Esophagus muscularis mucosa (tissue), 4 donors: ENCODE results near the gene SUMO3. TPM values are rescaled to one million over a fixed set of nuclear protein-coding genes. Genes with fewer than 3 reads are reported as not detected.

Source experiments
- DNase-seq: peaks from one replicate; pipeline ENCODE4 v3.0.0-alpha.2; 2017; ENCODE audit errors: extremely low spot score
- H3K27ac ChIP-seq, 4 donors: fragments of 200-600 bp; sonication (generic); replicated peaks in 1 of 4; 1 replicate in 3 of 4; 2 replicates in 1 of 4; pipeline ENCODE4 v1.5.1; 2016 to 2019; ENCODE audit warnings: mild to moderate bottlenecking in 1 of 4
- H3K27me3 ChIP-seq, 4 donors: fragments of 200-600 bp; sonication (generic); one replicate each; pipeline versions ENCODE4 v1.5.1 to v1.6.0; 2016 to 2019
- H3K36me3 ChIP-seq, 4 donors: fragments of 200-600 bp; sonication (generic); one replicate each; pipeline ENCODE4 v1.5.1; 2016 to 2019
- H3K4me1 ChIP-seq, 4 donors: fragments of 200-600 bp; sonication (generic); one replicate each; pipeline ENCODE4 v1.5.1; 2016 to 2019
- H3K4me3 ChIP-seq, 4 donors: fragments of 200-600 bp; sonication (generic); 1 replicate in 2 of 4; 2 replicates in 2 of 4; pipeline ENCODE4 v1.5.1; 2016 to 2019; ENCODE audit warnings: mild to moderate bottlenecking in 4 of 4, moderate library complexity in 1 of 4
- H3K9me3 ChIP-seq, 4 donors: fragments of 200-600 bp; sonication (generic); 1 replicate in 3 of 4; 2 replicates in 1 of 4; pipeline ENCODE4 v1.5.1; 2016 to 2019
- EP300 ChIP-seq: sonication (generic); formaldehyde crosslinking; IDR thresholded peaks from one replicate; pipeline ENCODE4 v1.6.1; 2017; ENCODE audit warnings: antibody characterized with exemption
- POLR2A ChIP-seq: fragments of 450-650 bp; IDR thresholded peaks from one replicate; pipeline ENCODE4 v1.6.1; 2017; ENCODE audit warnings: antibody characterized with exemption, moderate library complexity, mild to moderate bottlenecking, low read depth
- POLR2AphosphoS5 ChIP-seq, 2 donors: sonication (generic); formaldehyde crosslinking; IDR thresholded peaks; one replicate each; pipeline ENCODE4 v1.6.1; 2017; ENCODE audit warnings: antibody characterized with exemption in 2 of 2
- WGBS: methylation state at CpG from one replicate; pipeline ENCODE4 v1.1.5; 2018; 5-methylcytosine and 5-hydroxymethylcytosine counted together
- intact Hi-C: fragments of 100-400 bp; cut with DNase I; formaldehyde crosslinking; loops from one replicate; pipeline ENCODE4 v1.15.1; 2023
- total RNA-seq, 4 donors: library from RNA; depleted of rRNA; stranded (reverse); fragments of >200 nt; gene quantifications; one replicate each; pipeline versions ENCODE4 v1.1.0 to v1.2.1, GENCODE V29; 2016
- TF ChIP-seq, protein P1 (sequence below), 3 experiments: fragments of 200-600 bp in 2 of 3; fragments of 450-650 bp in 1 of 3; sonication (generic) in 2 of 3; IDR thresholded peaks; one replicate each; pipeline ENCODE4 v1.5.1; 2017 to 2019; ENCODE audit warnings: antibody characterized with exemption in 3 of 3, mild to moderate bottlenecking in 2 of 3, moderate library complexity in 1 of 3

SUMO3 gene
- total RNA-seq, 4 donors from 2014 or later, result 46.1 to 52.2 (median 48.6) TPM

DNA sequence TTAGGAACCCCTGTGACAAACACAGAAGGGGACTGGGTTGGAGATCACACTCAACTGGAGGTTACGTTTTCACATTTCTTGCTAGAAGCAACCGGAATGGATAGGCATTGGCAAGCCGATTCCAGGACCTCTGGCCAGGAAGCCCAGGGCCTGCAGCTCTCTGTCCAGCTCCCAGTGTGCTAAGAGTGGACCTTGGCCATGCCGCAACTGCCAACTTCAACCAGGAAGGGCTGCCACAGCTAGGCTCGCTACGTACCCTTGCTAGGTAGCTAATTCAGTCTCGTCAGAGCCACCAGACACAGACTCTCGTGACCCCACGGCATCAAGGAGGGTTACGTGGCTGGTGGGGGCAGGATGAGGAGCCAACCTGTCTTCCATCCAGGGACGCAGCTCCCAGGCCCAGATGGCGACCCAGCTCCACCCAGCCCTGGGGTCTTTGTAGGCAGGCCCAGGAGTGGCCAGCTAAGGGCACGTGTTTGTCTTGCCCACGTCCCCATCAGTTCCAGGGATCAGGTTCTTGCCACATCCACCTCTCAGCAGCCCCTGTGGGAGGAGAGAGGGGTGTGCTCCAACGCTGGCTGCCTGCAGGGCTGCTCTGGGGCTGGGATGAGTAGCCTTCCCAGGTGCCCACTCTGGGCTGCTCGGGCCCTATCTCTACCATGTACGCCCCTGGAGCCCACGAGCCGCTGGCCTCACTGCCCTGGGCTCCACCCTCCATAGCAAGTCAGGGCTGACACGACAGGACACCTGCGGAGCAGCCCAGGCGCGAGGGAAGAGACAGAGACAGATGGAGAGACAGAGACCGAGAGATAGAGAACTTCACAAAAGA is 55.4 kb downstream of the SUMO3 start:
- no peak for DNase-seq
- H3K36me3 ChIP-seq, result no peaks in the 10 kb centered on the region
- no peak for TF ChIP-seq EP300
- TF ChIP-seq, protein P1, sequence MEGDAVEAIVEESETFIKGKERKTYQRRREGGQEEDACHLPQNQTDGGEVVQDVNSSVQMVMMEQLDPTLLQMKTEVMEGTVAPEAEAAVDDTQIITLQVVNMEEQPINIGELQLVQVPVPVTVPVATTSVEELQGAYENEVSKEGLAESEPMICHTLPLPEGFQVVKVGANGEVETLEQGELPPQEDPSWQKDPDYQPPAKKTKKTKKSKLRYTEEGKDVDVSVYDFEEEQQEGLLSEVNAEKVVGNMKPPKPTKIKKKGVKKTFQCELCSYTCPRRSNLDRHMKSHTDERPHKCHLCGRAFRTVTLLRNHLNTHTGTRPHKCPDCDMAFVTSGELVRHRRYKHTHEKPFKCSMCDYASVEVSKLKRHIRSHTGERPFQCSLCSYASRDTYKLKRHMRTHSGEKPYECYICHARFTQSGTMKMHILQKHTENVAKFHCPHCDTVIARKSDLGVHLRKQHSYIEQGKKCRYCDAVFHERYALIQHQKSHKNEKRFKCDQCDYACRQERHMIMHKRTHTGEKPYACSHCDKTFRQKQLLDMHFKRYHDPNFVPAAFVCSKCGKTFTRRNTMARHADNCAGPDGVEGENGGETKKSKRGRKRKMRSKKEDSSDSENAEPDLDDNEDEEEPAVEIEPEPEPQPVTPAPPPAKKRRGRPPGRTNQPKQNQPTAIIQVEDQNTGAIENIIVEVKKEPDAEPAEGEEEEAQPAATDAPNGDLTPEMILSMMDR (IDR thresholded peaks at IDR 0.05), result no peak
- no peak for TF ChIP-seq POLR2AphosphoS5 (IDR thresholded peaks at IDR 0.05)
- TF ChIP-seq POLR2A, result no peak
- H3K27me3 ChIP-seq, result peaks cover 0 to 4% (median 0%) of the 10 kb centered on the region in 4 donors
- H3K4me1 ChIP-seq, result peaks cover 0 to 2% (median 0%) of the 10 kb centered on the region in 4 donors
- intact Hi-C loops, result no loop called here
- 77% methylated on average over 12 of the region's 24 CpGs for WGBS
- H3K9me3 ChIP-seq, result no peaks in the 10 kb centered on the region
- no peak overlapping the region for H3K4me3 ChIP-seq
- no peak overlapping the region for H3K27ac ChIP-seq

- Histone ChIP-seq H3K27me3 (peaks cover 0 to 4% (median 0%) of the 10 kb centered on the region in 4 donors), H3K9me3 (no peaks in the 10 kb centered on the region), H3K4me3 (no peak overlapping the region), H3K36me3 (no peaks in the 10 kb centered on the region), H3K27ac (no peak overlapping the region), H3K4me1 (peaks cover 0 to 2% (median 0%) of the 10 kb centered on the region in 4 donors)
- WGBS, result 85% methylated on average over 13 of the region's 14 CpGs
- DNase-seq, result no peak
- TF ChIP-seq EP300, result no peak
- intact Hi-C loops, result no loop called here
Measured at GRCh38 chr21:44761747-44762208, 56.1 kb downstream of the SUMO3 start.

GRCh38 chr21:44761011-44761729 is 56.7 kb downstream of the SUMO3 start:
- Histone ChIP-seq H3K27me3 (peaks cover 0 to 4% (median 0%) of the 10 kb centered on the region in 4 donors), H3K4me3 (no peak overlapping the region), H3K4me1 (peaks cover 0 to 2% (median 0%) of the 10 kb centered on the region in 4 donors), H3K36me3 (no peaks in the 10 kb centered on the region), H3K27ac (no peak overlapping the region), H3K9me3 (no peaks in the 10 kb centered on the region)
- 62% methylated on average over 21 of the region's 21 CpGs for WGBS
- no peak for DNase-seq
- TF ChIP-seq EP300 (no peak), POLR2A (no peak), POLR2AphosphoS5 (IDR thresholded peaks at IDR 0.05) (no peak)
- TF ChIP-seq, protein P1 (IDR thresholded peaks at IDR 0.05), result no peak
- intact Hi-C loops, result no loop called here

DNA sequence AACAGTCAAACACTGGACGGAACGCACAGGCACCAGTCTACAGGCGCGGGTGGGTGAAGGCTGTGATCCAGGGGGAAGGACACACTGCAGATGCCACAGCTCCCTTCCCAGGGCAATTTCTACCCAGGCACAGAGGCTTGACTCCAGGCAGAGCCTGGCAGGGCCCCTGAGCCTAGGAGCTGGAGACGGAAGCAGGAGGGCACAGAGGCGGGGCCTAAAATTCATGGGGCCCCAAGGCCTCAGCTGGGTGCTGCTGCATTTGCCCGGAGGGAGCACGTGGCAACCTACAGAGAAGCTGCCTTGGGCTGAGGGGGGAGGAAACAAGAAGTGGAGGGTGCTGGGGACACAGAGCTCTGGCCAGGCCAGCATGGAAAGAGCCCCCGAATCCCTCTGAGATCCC is 57.5 kb downstream of the SUMO3 start:
- Histone ChIP-seq H3K4me1 (peaks cover 0 to under 1% (median 0%) of the 10 kb centered on the region in 4 donors), H3K27ac (no peak overlapping the region), H3K36me3 (no peaks in the 10 kb centered on the region), H3K27me3 (peaks cover 0 to 4% (median 0%) of the 10 kb centered on the region in 4 donors), H3K9me3 (no peaks in the 10 kb centered on the region), H3K4me3 (no peak overlapping the region)
- TF ChIP-seq POLR2AphosphoS5 (IDR thresholded peaks at IDR 0.05) (no peak), POLR2A (no peak), EP300 (no peak)
- TF ChIP-seq, protein P1 (IDR thresholded peaks at IDR 0.05), result no peak
- 87% methylated on average over 9 of the region's 9 CpGs for WGBS
- DNase-seq, result no peak
- intact Hi-C loops, result no loop called here
